ENCODE measurements around the gene RUFY1.
"Not testable (repeated sequence)": the region's sequence is repeated elsewhere in the genome, so short reads cannot be mapped to it uniquely, and the experiment has no call there.

GRCh38 chr5:179501997-179502396 lies 48.4 kb upstream of the RUFY1 start:
- TF ChIP-seq CTCF (IDR thresholded peaks at IDR 0.05); POLR2AphosphoS5 (IDR thresholded peaks at IDR 0.05); EP300 (IDR thresholded peaks at IDR 0.05; ENCODE audit: low read depth); POLR2A (IDR thresholded peaks at IDR 0.05): not testable (repeated sequence)

All from transverse colon (tissue), 4 donors.